B cell (primary cell): ENCODE results near the gene IKZF2. TPM values are rescaled to one million over a fixed set of nuclear protein-coding genes. Genes with fewer than 3 reads are reported as not detected.

Experiments
- polyA plus RNA-seq: library from polyadenylated mRNA; depleted of rRNA; stranded (reverse); fragments of >200 nt; gene quantifications from 2 replicates; pipeline ENCODE4 v1.2.3, GENCODE V29; 2012
- total RNA-seq, 2 donors: library from RNA; stranded (reverse); fragments of 120-200 nt in 1 of 2; gene quantifications; 1 replicate in 1 of 2; 2 replicates in 1 of 2; pipeline versions ENCODE4 v1.2.3 to v1.2.4, GENCODE V29; 2013 to 2022

The IKZF2 gene
- total and polyA plus RNA-seq, 2 donors (not counting 1 experiment from before 2014, with no cell fraction given), result 2.5 to 49.3 TPM

Other genes with a start within 250 kb of the IKZF2 start
- 8.6 and 9.5 TPM in 2 replicates for gene SPAG16, start 132.9 kb upstream of the IKZF2 start, total RNA-seq
- gene SPAG16, start 132.9 kb upstream of the IKZF2 start, polyA plus RNA-seq, result 3.4 and 5.2 TPM in 2 replicates